T-helper 1 cell treated with Interleukin-12 subunit alpha and Interleukin-12 subunit beta and Interleukin-4 antibody, amounts not matched to agents 30 ng/mL and 1 ng/mL, for 36 hours (primary cell): ENCODE results near the gene XPO4. TPM values are rescaled to one million over a fixed set of nuclear protein-coding genes. Genes with fewer than 3 reads are reported as not detected.
"Not testable (repeated sequence)": the region's sequence is repeated elsewhere in the genome, so short reads cannot be mapped to it uniquely, and the experiment has no call there.

Source experiments
- intact Hi-C: fragments of 100-400 bp; cut with micrococcal nuclease; formaldehyde crosslinking; loops from one replicate; pipeline ENCODE4 v1.15.1; 2024
- total RNA-seq: library from RNA; stranded (reverse); gene quantifications from 2 replicates; pipeline ENCODE4 v1.2.3, GENCODE V29; 2022

XPO4 gene
- total RNA-seq, 1 donor from 2014 or later = 25.3 TPM

- intact Hi-C loops = no loop called here
These were observed 8.3 kb downstream of the XPO4 start for GRCh38 chr13:20894245-20894644.

GRCh38 chr13:20891768-20892167 lies 10.8 kb downstream of the XPO4 start:
- intact Hi-C loops = loop anchor here (1.0 kb wide), 1 partner anchor 11 kb away; the partner anchor contains the start of gene XPO4

- intact Hi-C loops = no loop called here
These were observed 11.5 kb downstream of the XPO4 start for GRCh38 chr13:20891034-20891433.

GRCh38 chr13:20890540-20890939 lies 12.0 kb downstream of the XPO4 start:
- intact Hi-C loops = not testable (repeated sequence)

GRCh38 chr13:20882206-20882605 lies 20.3 kb downstream of the XPO4 start:
- intact Hi-C loops = no loop called here

GRCh38 chr13:20877902-20878301 lies 24.6 kb downstream of the XPO4 start:
- intact Hi-C loops = no loop called here

GRCh38 chr13:20876802-20877201 lies 25.7 kb downstream of the XPO4 start:
- intact Hi-C loops = not testable (repeated sequence)

GRCh38 chr13:20874439-20874838 lies 28.1 kb downstream of the XPO4 start:
- intact Hi-C loops = not testable (repeated sequence)

GRCh38 chr13:20873348-20873747 lies 29.2 kb downstream of the XPO4 start:
- intact Hi-C loops = no loop called here

GRCh38 chr13:20870829-20871228 lies 31.7 kb downstream of the XPO4 start:
- intact Hi-C loops = no loop called here

- intact Hi-C loops = no loop called here
These were observed 33.0 kb downstream of the XPO4 start for GRCh38 chr13:20869540-20869939.

GRCh38 chr13:20867408-20867807 lies 35.1 kb downstream of the XPO4 start:
- intact Hi-C loops = no loop called here

- intact Hi-C loops = not testable (repeated sequence)
These were observed 40.9 kb downstream of the XPO4 start for GRCh38 chr13:20861666-20862065.

GRCh38 chr13:20860844-20861243 lies 41.7 kb downstream of the XPO4 start:
- intact Hi-C loops = no loop called here

- intact Hi-C loops = no loop called here
These were observed 45.9 kb downstream of the XPO4 start for GRCh38 chr13:20856650-20857049.

- intact Hi-C loops = no loop called here
These were observed 50.6 kb downstream of the XPO4 start for GRCh38 chr13:20851844-20852402.

- intact Hi-C loops = no loop called here
These were observed 53.6 kb downstream of the XPO4 start for GRCh38 chr13:20848944-20849343.

- intact Hi-C loops = no loop called here
These were observed 54.3 kb downstream of the XPO4 start for GRCh38 chr13:20848203-20848602.

GRCh38 chr13:20847296-20847695 lies 55.2 kb downstream of the XPO4 start:
- intact Hi-C loops = no loop called here

- intact Hi-C loops = no loop called here
These were observed 59.4 kb downstream of the XPO4 start for GRCh38 chr13:20843166-20843565.

GRCh38 chr13:20840568-20840967 lies 62.0 kb downstream of the XPO4 start:
- intact Hi-C loops = no loop called here

- intact Hi-C loops = no loop called here
These were observed 68.5 kb downstream of the XPO4 start for GRCh38 chr13:20833900-20834679.

GRCh38 chr13:20832861-20833260 lies 69.7 kb downstream of the XPO4 start:
- intact Hi-C loops = no loop called here
